SK-N-SH (cell line): ENCODE results near the gene PYDC1. TPM values are rescaled to one million over a fixed set of nuclear protein-coding genes. Genes with fewer than 3 reads are reported as not detected.

ENCODE experiments used
- CTCF ChIA-PET: fragments of 300-600, 350-600 bp; formaldehyde crosslinking; extraction: SDS; loops from one replicate; lab custom pipeline; 2021; lab: Yijun Ruan, JAX
- POLR2A ChIA-PET: fragments of 350-600 bp; sonication (Branson Sonifier 250); formaldehyde crosslinking; extraction: SDS; loops from one replicate; lab custom pipeline; 2020; ENCODE audit warnings: antibody characterized with exemption, inconsistent platforms; lab: Yijun Ruan, JAX
- DNase-seq: peaks from one replicate; pipeline ENCODE4 v3.0.0; 2012
- H2AFZ ChIP-seq: fragments of 200-600 bp; sonication (generic); 2 replicates; pipeline ENCODE4 v1.8.1; 2016; ENCODE audit warnings: antibody characterized with exemption, mild to moderate bottlenecking, low read depth
- H3F3A ChIP-seq: fragments of 200-600 bp; sonication (generic); replicated peaks from 2 replicates; pipeline ENCODE3; 2016; ENCODE audit warnings: antibody characterized with exemption, mild to moderate bottlenecking; ENCODE audit not compliant: insufficient read depth
- H3K27ac ChIP-seq, 2 experiments: fragments of 200-500 bp in 1 of 2; fragments of 200-600 bp in 1 of 2; sonication (Bioruptor generic) in 1 of 2; sonication (generic), shearing (Covaris generic) in 1 of 2; 2 replicates each; pipeline versions ENCODE4 v1.5.1 to v1.6.1; 2014 to 2016; ENCODE audit warnings: low read depth in 2 of 2, inconsistent platforms in 1 of 2, low read length in 1 of 2, mild to moderate bottlenecking in 1 of 2, mixed read lengths in 1 of 2
- H3K27me3 ChIP-seq: fragments of 200-600 bp; sonication (generic), shearing (Covaris generic); 2 replicates; pipeline ENCODE4 v1.6.1; 2016; ENCODE audit warnings: mixed run types; ENCODE audit not compliant: insufficient read depth
- H3K36me3 ChIP-seq, 2 experiments: fragments of 200-500 bp in 1 of 2; fragments of 200-600 bp in 1 of 2; sonication (Bioruptor generic) in 1 of 2; sonication (generic) in 1 of 2; replicated peaks in 1 of 2; 2 replicates each; pipeline versions ENCODE3 to v1.5.1; 2014 to 2016; ENCODE audit warnings: low read length in 1 of 2, mild to moderate bottlenecking in 1 of 2; ENCODE audit not compliant: insufficient read depth in 2 of 2, control insufficient read depth in 1 of 2
- H3K4me1 ChIP-seq, 2 experiments: fragments of 200-500 bp in 1 of 2; fragments of 200-600 bp in 1 of 2; sonication (Bioruptor generic) in 1 of 2; sonication (generic), shearing (Covaris generic) in 1 of 2; 2 replicates each; pipeline versions ENCODE4 v1.5.1 to v1.6.1; 2014 to 2016; ENCODE audit warnings: low read depth in 1 of 2, low read length in 1 of 2, mixed run types in 1 of 2; ENCODE audit not compliant: insufficient read depth in 2 of 2, control insufficient read depth in 1 of 2
- H3K4me2 ChIP-seq: fragments of 200-600 bp; sonication (generic), shearing (Covaris generic); 2 replicates; pipeline ENCODE4 v1.6.1; 2017; ENCODE audit warnings: mixed run types
- H3K4me3 ChIP-seq, 2 experiments: fragments of 200-500 bp in 1 of 2; fragments of 200-600 bp in 1 of 2; sonication (Bioruptor generic) in 1 of 2; sonication (generic), shearing (Covaris generic) in 1 of 2; 2 replicates each; pipeline versions ENCODE4 v1.5.1 to v1.8.1; 2014 to 2016; ENCODE audit warnings: low read depth in 2 of 2, inconsistent platforms in 1 of 2, low read length in 1 of 2, mild to moderate bottlenecking in 1 of 2, mixed read lengths in 1 of 2, moderate library complexity in 1 of 2
- H3K79me2 ChIP-seq: fragments of 200-600 bp; sonication (generic); 2 replicates; pipeline ENCODE4 v1.8.1; 2017; ENCODE audit warnings: mild to moderate bottlenecking; ENCODE audit not compliant: insufficient read depth
- H3K9ac ChIP-seq: fragments of 200-600 bp; sonication (generic); 2 replicates; pipeline ENCODE4 v1.6.1; 2017; ENCODE audit warnings: mixed run types
- H3K9me2 ChIP-seq: fragments of 200-600 bp; sonication (generic); 2 replicates; pipeline ENCODE4 v1.6.1; 2017; ENCODE audit warnings: mixed run types
- H3K9me3 ChIP-seq: fragments of 200-600 bp; sonication (generic); 2 replicates; pipeline ENCODE4 v1.6.1; 2017; ENCODE audit warnings: mixed run types, mild to moderate bottlenecking, moderate library complexity
- H4K20me1 ChIP-seq: fragments of 200-600 bp; sonication (generic); 2 replicates; pipeline ENCODE4 v1.6.1; 2017; ENCODE audit warnings: mild to moderate bottlenecking, mixed run types; ENCODE audit not compliant: insufficient read depth
- CTCF ChIP-seq: fragments of 200-600 bp; sonication (generic); IDR thresholded peaks from 2 replicates; pipeline ENCODE4 v1.6.1; 2017; ENCODE audit warnings: antibody characterized with exemption, mild to moderate bottlenecking, moderate library complexity
- EZH2phosphoT487 ChIP-seq: fragments of 200-600 bp; sonication (generic); IDR thresholded peaks from 2 replicates; pipeline ENCODE4 v1.6.1; 2017; ENCODE audit warnings: low read depth, mixed run types, mild to moderate bottlenecking, antibody characterized with exemption, moderate library complexity, borderline replicate concordance
- FOXJ3 ChIP-seq: sonication (generic); formaldehyde crosslinking; IDR thresholded peaks from 2 replicates; pipeline ENCODE4 v1.5.1; 2020; ENCODE audit warnings: mild to moderate bottlenecking, missing genetic modification reagents
- FOXM1 ChIP-seq: IDR thresholded peaks from 2 replicates; pipeline ENCODE4 v1.4.0; 2012; ENCODE audit warnings: low read depth, mild to moderate bottlenecking
- GABPA ChIP-seq: IDR thresholded peaks from 2 replicates; pipeline ENCODE4 v1.4.0; 2012; ENCODE audit warnings: low read depth, mild to moderate bottlenecking
- GATA2 ChIP-seq: sonication (generic); formaldehyde crosslinking; IDR thresholded peaks from 2 replicates; pipeline ENCODE4 v1.5.0; 2020; ENCODE audit warnings: mild to moderate bottlenecking, missing genetic modification reagents
- JUND ChIP-seq: IDR thresholded peaks from 2 replicates; pipeline ENCODE4 v1.4.0; 2012
- MAX ChIP-seq: IDR thresholded peaks from 2 replicates; pipeline ENCODE4 v1.4.0; 2012; ENCODE audit warnings: low read depth
- PBX3 ChIP-seq: IDR thresholded peaks from 2 replicates; pipeline ENCODE4; 2012
- POLR2AphosphoS5 ChIP-seq: IDR thresholded peaks from 2 replicates; pipeline ENCODE4 v1.6.1; 2012; ENCODE audit warnings: low read depth, low read length
- RAD21 ChIP-seq: IDR thresholded peaks from 2 replicates; pipeline ENCODE4 v1.6.1; 2012; ENCODE audit warnings: mild to moderate bottlenecking, low read length
- REST ChIP-seq: IDR thresholded peaks from 2 replicates; pipeline ENCODE4 v1.6.1; 2012; ENCODE audit warnings: mild to moderate bottlenecking, low read depth, low read length, moderate library complexity
- SIN3A ChIP-seq: IDR thresholded peaks from 2 replicates; pipeline ENCODE4 v1.6.1; 2012; ENCODE audit warnings: low read depth, mild to moderate bottlenecking, low read length, moderate library complexity, borderline replicate concordance
- TCF12 ChIP-seq: IDR thresholded peaks from 2 replicates; pipeline ENCODE4 v1.4.0; 2012
- USF1 ChIP-seq: IDR thresholded peaks from 2 replicates; pipeline ENCODE4 v1.4.0; 2012; ENCODE audit warnings: low read depth, borderline replicate concordance
- USF2 ChIP-seq: fragments of 150-350 bp; IDR thresholded peaks from 2 replicates; pipeline ENCODE4 v1.6.1; 2017; ENCODE audit warnings: antibody characterized with exemption, low read length, low read depth, borderline replicate concordance
- ZBTB33 ChIP-seq: IDR thresholded peaks from 2 replicates; pipeline ENCODE4 v1.4.0; 2012; ENCODE audit warnings: low read depth, borderline replicate concordance
- WGBS: methylation state at CpG from one replicate; pipeline ENCODE4 v1.1.6; 2017; ENCODE audit warnings: low lambda C conversion rate; 5-methylcytosine and 5-hydroxymethylcytosine counted together
- polyA plus RNA-seq, 3 experiments: library from polyadenylated mRNA; depleted of rRNA; stranded (reverse); fragments of >200 nt; gene quantifications; 2 replicates each; pipeline ENCODE4 v1.2.3, GENCODE V29; 2012

Gene PYDC1
- polyA plus RNA-seq, 1 of the 3 experiments (the other 2 are of a cell fraction): not detected

GRCh38 chr16:31219154-31219741 lies 2.3 kb upstream of the PYDC1 start:
- no peaks in the 10 kb centered on the region for H3K79me2 ChIP-seq
- H2AFZ ChIP-seq: no peak overlapping the region
- H3K9me3 ChIP-seq: no peaks in the 10 kb centered on the region
- no peaks in the 10 kb centered on the region for H3K36me3 ChIP-seq
- CTCF ChIA-PET: no interaction called here
- no peak overlapping the region for H3K9ac ChIP-seq
- H4K20me1 ChIP-seq: no peaks in the 10 kb centered on the region
- no peaks in the 10 kb centered on the region for H3K9me2 ChIP-seq
- peaks cover 73% of the 10 kb centered on the region for H3K27me3 ChIP-seq
- no peak overlapping the region for H3K4me3 ChIP-seq
- 12% methylated on average over 7 of the region's 15 CpGs for WGBS
- H3F3A ChIP-seq: no peaks in the 10 kb centered on the region
- no peak overlapping the region for H3K4me2 ChIP-seq
- no peak for TF ChIP-seq SIN3A
- no peak for TF ChIP-seq PBX3
- TF ChIP-seq MAX: no peak
- TF ChIP-seq FOXM1: no peak
- no peak for TF ChIP-seq TCF12
- TF ChIP-seq POLR2AphosphoS5: no peak
- TF ChIP-seq FOXJ3 (CRISPR knock-in tag): no peak
- no peak for TF ChIP-seq CTCF
- no peak for TF ChIP-seq GATA2
- no peak for TF ChIP-seq EZH2phosphoT487
- no peak for TF ChIP-seq USF2
- TF ChIP-seq JUND: no peak
- no peak for TF ChIP-seq RAD21
- TF ChIP-seq GABPA: no peak
- POLR2A ChIA-PET: no interaction called here
- H3K27ac ChIP-seq: no peak overlapping the region
- H3K4me1 ChIP-seq: no peaks in the 10 kb centered on the region; a peak in 1 of 4 replicates
- no peak for DNase-seq

GRCh38 chr16:31217136-31217530 lies 198 bp upstream of the PYDC1 start:
- TF ChIP-seq TCF12: no peak
- TF ChIP-seq JUND: no peak
- no peak for TF ChIP-seq REST
- no peak for TF ChIP-seq USF1
- no peak for TF ChIP-seq GATA2
- TF ChIP-seq ZBTB33: no peak
- no peaks in the 10 kb centered on the region; a peak in 1 of 4 replicates for H3K4me1 ChIP-seq
- H3K36me3 ChIP-seq: no peaks in the 10 kb centered on the region
- no peak overlapping the region for H3K9ac ChIP-seq
- no peak for DNase-seq
- H3K9me3 ChIP-seq: no peaks in the 10 kb centered on the region
- no peaks in the 10 kb centered on the region for H3K9me2 ChIP-seq
- no peaks in the 10 kb centered on the region for H3K79me2 ChIP-seq
- no peak overlapping the region for H2AFZ ChIP-seq
- no peak overlapping the region for H3K4me3 ChIP-seq
- no peak overlapping the region for H3K4me2 ChIP-seq
- POLR2A ChIA-PET: interaction anchor here (0.8 kb wide), 1 partner anchor 37 kb away, joined by 4 read pairs; no protein-coding TSS in a partner anchor
- CTCF ChIA-PET: interaction anchor here (0.6 to 1.2 kb wide), 3 partner anchors 9 to 226 kb away, joined by 3 to 4 read pairs (median 3); no protein-coding TSS in a partner anchor
- no peak overlapping the region for H3K27ac ChIP-seq
- H3K27me3 ChIP-seq: peaks cover 77% of the 10 kb centered on the region
- 1% methylated on average over 4 of the region's 4 CpGs for WGBS
- H3F3A ChIP-seq: no peaks in the 10 kb centered on the region
- no peaks in the 10 kb centered on the region for H4K20me1 ChIP-seq
